ENCODE results near the gene UBE2O. TPM values are rescaled to one million over a fixed set of nuclear protein-coding genes. Genes with fewer than 3 reads are reported as not detected.

UBE2O gene
- polyA plus RNA-seq, 1 of the 3 experiments (the other 2 are of a cell fraction) = 25.4 TPM

- no peaks in the 10 kb centered on the region for H3K9me3 ChIP-seq
- peak within 1 kb of the TSS; percentile 89 for H3K4me2 ChIP-seq
- POLR2A ChIA-PET = interaction anchor here (0.9 to 5.0 kb wide), 3 partner anchors 14 to 80 kb away, joined by 3 to 39 read pairs (median 4); partner anchors contain the start of gene PRPSAP1
- CTCF ChIA-PET = interaction anchor here (0.6 to 13.8 kb wide), 44 partner anchors 9 to 479 kb away, joined by 3 to 312 read pairs (median 8); partner anchors contain the start of genes PRPSAP1 and QRICH2
- H3K27ac ChIP-seq (ENCODE audit: low read depth in 2 of 2, low read length in 1 of 2) = peak within 1 kb of the TSS in 1 of 2 experiments; percentile 80; a peak in 2 of 4 replicates
- H3K9me2 ChIP-seq = no peaks in the 10 kb centered on the region
- no peaks in the 10 kb centered on the region for H3K27me3 ChIP-seq (ENCODE audit: insufficient read depth)
- H3K4me1 ChIP-seq (ENCODE audit: control insufficient read depth in 1 of 2, insufficient read depth in 2 of 2, low read depth in 1 of 2, low read length in 1 of 2) = peaks cover 0 to 40% of the 10 kb centered on the region in 2 experiments; a peak in 1 of 4 replicates
- peak within 1 kb of the TSS; percentile 87 for H2AFZ ChIP-seq (ENCODE audit: low read depth)
- peak; percentile 91 for DNase-seq
- H3K36me3 ChIP-seq (replicated peaks in 1 of 2; ENCODE audit: control insufficient read depth in 1 of 2, insufficient read depth in 2 of 2, low read length in 1 of 2) = peaks cover 0 to 5% of the 10 kb centered on the region in 2 experiments
- peak within 1 kb of the TSS; percentile 82; the same call in 1 of the 2 replicates for H3K9ac ChIP-seq
- peak within 1 kb of the TSS; percentile 53 to 78 for H3K4me3 ChIP-seq (ENCODE audit: low read depth in 2 of 2, low read length in 1 of 2)
- 2% methylated on average over 40 of the region's 118 CpGs for WGBS (ENCODE audit: low lambda C conversion rate)
- TF ChIP-seq MAX (IDR thresholded peaks at IDR 0.05; ENCODE audit: low read depth) (peak; percentile 52), TAF1 (IDR thresholded peaks at IDR 0.05; ENCODE audit: borderline replicate concordance, low read depth, low read length) (no peak), RXRA (IDR thresholded peaks at IDR 0.05; ENCODE audit: borderline replicate concordance, low read depth) (no peak), FOXJ3 (CRISPR knock-in tag; IDR thresholded peaks at IDR 0.05) (no peak), RCOR1 (IDR thresholded peaks at IDR 0.05; ENCODE audit: low read length) (peak; percentile 24; the same call in 1 of the 2 replicates)
- peaks cover 16% of the 10 kb centered on the region for H3F3A ChIP-seq (replicated peaks; ENCODE audit: insufficient read depth)
- H3K79me2 ChIP-seq (ENCODE audit: insufficient read depth) = peaks cover 28% of the 10 kb centered on the region; the same call in 1 of the 2 replicates
- H4K20me1 ChIP-seq (ENCODE audit: insufficient read depth) = peaks cover 15% of the 10 kb centered on the region; the same call in 1 of the 2 replicates
These were observed 68.5 kb downstream of the UBE2O start, which contains the start of gene SPHK1 for GRCh38 chr17:76384222-76384986. TSS of gene SPHK1 (plus strand) at chr17:76384609. CDS start at chr17:76385645, 1,036 bp downstream.

GRCh38 chr17:76383546-76384221, 69.3 kb downstream of the UBE2O start:
- no peak for TF ChIP-seq NRF1 (IDR thresholded peaks at IDR 0.05; ENCODE audit: low read depth, low read length)
- peak; percentile 47 for TF ChIP-seq CTCF (IDR thresholded peaks at IDR 0.05)

More at GRCh38 chr17:76383546-76384221, 69.3 kb downstream of the UBE2O start:
- POLR2A ChIA-PET = interaction anchor here (1.4 to 5.0 kb wide), 2 partner anchors 31 to 79 kb away, joined by 4 to 39 read pairs; partner anchors contain the start of gene PRPSAP1
- H4K20me1 ChIP-seq (ENCODE audit: insufficient read depth) = peaks cover 14% of the 10 kb centered on the region; the same call in 1 of the 2 replicates
- H3K4me3 ChIP-seq (ENCODE audit: low read depth in 2 of 2, low read length in 1 of 2) = peak overlapping the region; percentile 53 to 78
- DNase-seq = peak; percentile 90
- H3K9ac ChIP-seq = peak overlapping the region; percentile 82; the same call in 1 of the 2 replicates
- no peaks in the 10 kb centered on the region for H3K36me3 ChIP-seq (replicated peaks in 1 of 2; ENCODE audit: control insufficient read depth in 1 of 2, insufficient read depth in 2 of 2, low read length in 1 of 2)
- peaks cover 28% of the 10 kb centered on the region; the same call in 1 of the 2 replicates for H3K79me2 ChIP-seq (ENCODE audit: insufficient read depth)
- peaks cover 9% of the 10 kb centered on the region for H3F3A ChIP-seq (replicated peaks; ENCODE audit: insufficient read depth)
- H3K27ac ChIP-seq (ENCODE audit: low read depth in 2 of 2, low read length in 1 of 2) = peak overlapping the region in 1 of 2 experiments; percentile 74; a peak in 2 of 4 replicates
- peaks cover 0 to 40% of the 10 kb centered on the region in 2 experiments; a peak in 1 of 4 replicates for H3K4me1 ChIP-seq (ENCODE audit: control insufficient read depth in 1 of 2, insufficient read depth in 2 of 2, low read depth in 1 of 2, low read length in 1 of 2)
- peak overlapping the region; percentile 87 for H2AFZ ChIP-seq (ENCODE audit: low read depth)
- 0% methylated on average over 26 of the region's 65 CpGs for WGBS (ENCODE audit: low lambda C conversion rate)
- CTCF ChIA-PET = interaction anchor here (0.7 to 13.8 kb wide), 24 partner anchors 10 to 479 kb away, joined by 3 to 312 read pairs (median 18); partner anchors contain the start of genes PRPSAP1 and QRICH2
- peak overlapping the region; percentile 89 for H3K4me2 ChIP-seq
- H3K9me3 ChIP-seq = no peaks in the 10 kb centered on the region
- H3K27me3 ChIP-seq (ENCODE audit: insufficient read depth) = no peaks in the 10 kb centered on the region
- no peaks in the 10 kb centered on the region for H3K9me2 ChIP-seq

Data from SK-N-SH (cell line).